ENCODE measurements around the gene AACS.
"Not testable (repeated sequence)": the region's sequence is repeated elsewhere in the genome, so short reads cannot be mapped to it uniquely, and the experiment has no call there.

AACS gene

GRCh38 chr12:125065021-125065918, at the start of gene AACS:
Gene AACS (plus strand): TSS chr12:125065435. CDS start chr12:125065585, 150 bp downstream.
- DNase-seq (ENCODE audit: low read depth in 3 of 3), result peak; percentile 61 to 68 (median 63)

GRCh38 chr12:125015680-125016310, 49.4 kb upstream of the AACS start:
- no peak for DNase-seq (ENCODE audit: low read depth in 3 of 3)

DNA sequence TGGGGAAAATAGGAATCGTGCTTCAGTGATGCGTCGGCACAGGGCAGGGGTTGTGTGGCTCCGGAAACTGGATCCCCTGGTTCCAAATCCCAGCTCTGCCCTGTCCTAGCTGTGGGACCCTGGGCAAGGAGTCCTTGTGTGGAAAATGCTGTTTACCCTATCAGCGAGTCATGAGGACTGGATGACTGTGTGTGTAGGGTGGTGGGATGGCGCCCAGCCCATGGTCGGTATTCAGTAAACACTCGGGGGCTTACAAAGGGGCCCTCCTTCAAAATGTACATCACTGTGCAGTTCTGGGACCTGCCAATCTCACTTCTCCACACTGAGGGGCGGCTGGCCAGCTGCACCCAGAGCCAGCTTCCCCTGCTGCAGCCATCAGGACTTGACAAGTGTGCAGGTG, 47.4 kb upstream of the AACS start:
- DNase-seq (ENCODE audit: low read depth in 3 of 3), result no peak

DNA sequence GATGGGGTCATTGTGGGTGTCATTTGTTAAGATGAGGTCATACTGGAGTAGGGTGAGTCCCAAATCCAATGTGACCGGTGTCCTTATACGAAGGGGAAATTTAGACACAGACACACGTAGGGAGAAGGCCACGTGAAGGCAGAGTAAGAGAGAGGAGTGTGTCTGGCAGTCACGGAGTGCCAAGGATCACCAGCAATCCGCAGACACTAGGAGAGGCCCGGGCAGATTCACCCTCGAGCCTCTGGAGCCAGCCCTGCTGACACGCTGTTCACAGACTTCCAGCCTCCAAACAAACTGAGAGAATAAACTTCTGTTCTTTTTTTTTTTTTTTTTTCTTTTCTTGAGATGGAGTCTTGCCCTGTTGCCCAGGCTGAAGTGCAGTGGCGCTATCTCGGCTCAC, 46.9 kb upstream of the AACS start:
- DNase-seq (ENCODE audit: low read depth in 3 of 3), result no peak

GRCh38 chr12:125021096-125021495, 44.1 kb upstream of the AACS start:
- no peak for DNase-seq (ENCODE audit: low read depth in 3 of 3)

DNA sequence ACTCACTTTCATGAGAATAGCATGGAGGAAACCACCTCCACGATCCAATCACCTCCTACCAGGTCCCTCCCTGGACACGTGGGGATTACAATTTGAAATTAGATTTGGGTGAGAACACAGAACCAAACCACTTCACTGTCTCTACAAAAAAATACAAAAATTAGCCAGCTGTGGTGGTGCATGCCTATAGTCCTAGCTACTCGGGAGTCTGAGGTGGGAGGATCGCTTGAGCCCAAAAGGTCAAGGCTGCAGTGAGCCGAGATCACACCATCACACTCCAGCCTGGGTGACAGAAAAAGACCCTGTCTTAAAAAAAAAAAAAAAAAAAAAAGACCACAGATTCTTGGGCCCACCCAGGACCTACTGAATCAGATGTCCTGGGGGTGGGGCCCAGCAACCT, 43.5 kb upstream of the AACS start:
- DNase-seq (ENCODE audit: low read depth in 3 of 3), result no peak

GRCh38 chr12:125023065-125023464, 42.2 kb upstream of the AACS start:
- DNase-seq (ENCODE audit: low read depth in 3 of 3), result no peak

DNA sequence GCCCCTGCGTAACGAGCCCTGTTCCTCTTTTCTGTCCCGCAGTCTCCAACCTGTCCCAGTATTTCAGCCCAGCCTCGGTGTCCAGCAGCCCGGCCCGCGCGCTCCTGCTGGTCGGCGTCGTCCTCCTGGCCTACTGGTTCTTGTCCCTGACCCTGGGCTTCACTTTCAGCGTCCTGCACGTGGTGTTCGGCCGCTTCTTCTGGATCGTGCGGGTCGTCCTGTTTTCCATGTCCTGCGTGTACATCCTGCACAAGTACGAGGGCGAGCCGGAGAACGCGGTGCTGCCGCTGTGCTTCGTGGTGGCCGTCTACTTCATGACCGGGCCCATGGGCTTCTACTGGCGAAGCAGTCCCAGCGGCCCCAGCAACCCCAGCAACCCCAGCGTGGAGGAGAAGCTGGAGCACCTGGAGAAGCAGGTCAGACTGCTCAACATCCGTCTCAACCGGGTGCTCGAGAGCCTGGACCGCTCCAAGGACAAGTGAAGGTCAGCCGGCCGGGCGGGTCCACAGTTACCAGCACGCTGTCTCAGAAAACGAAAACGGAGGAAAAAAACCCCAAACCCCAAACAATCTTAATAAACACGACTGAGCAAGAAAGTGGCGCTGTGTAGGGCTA, 40.2 kb upstream of the AACS start:
- DNase-seq (ENCODE audit: low read depth in 3 of 3), result no peak

GRCh38 chr12:125025606-125026235, 39.5 kb upstream of the AACS start:
- no peak for DNase-seq (ENCODE audit: low read depth in 3 of 3)

GRCh38 chr12:125028106-125028505, 37.1 kb upstream of the AACS start:
- DNase-seq (ENCODE audit: low read depth in 3 of 3), result no peak

GRCh38 chr12:125029761-125030358, 35.4 kb upstream of the AACS start:
- DNase-seq (ENCODE audit: low read depth in 3 of 3), result no peak

GRCh38 chr12:125031471-125031870, 33.8 kb upstream of the AACS start:
- DNase-seq (ENCODE audit: low read depth in 3 of 3), result not testable (repeated sequence)

GRCh38 chr12:125032466-125033152, 32.6 kb upstream of the AACS start:
- DNase-seq (ENCODE audit: low read depth in 3 of 3), result no peak

GRCh38 chr12:125033288-125033687, 31.9 kb upstream of the AACS start:
- DNase-seq (ENCODE audit: low read depth in 3 of 3), result no peak

- DNase-seq (ENCODE audit: low read depth in 3 of 3), result no peak
These were observed 26.1 kb upstream of the AACS start for GRCh38 chr12:125038976-125039625.

- no peak for DNase-seq (ENCODE audit: low read depth in 3 of 3)
These were observed 16.2 kb upstream of the AACS start for GRCh38 chr12:125049093-125049458.

DNA sequence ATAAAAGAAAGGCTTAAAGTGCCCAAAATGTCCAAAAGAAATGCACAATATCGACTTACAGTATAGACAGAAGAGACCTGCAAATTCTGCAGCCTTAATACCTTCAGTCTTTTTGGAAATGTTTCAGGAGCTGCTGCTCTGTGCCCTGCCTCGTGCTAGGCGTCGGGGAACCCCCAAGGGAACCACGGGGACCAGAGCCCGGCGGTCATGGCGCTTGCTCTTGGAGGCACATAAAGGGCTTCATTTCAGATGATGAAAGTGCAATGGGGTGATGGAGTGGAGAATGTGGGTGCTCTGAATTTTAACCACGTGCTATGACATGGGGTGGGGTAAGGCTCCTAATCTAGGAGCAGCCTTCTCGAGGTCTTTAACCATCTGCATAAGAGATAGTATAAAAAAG, 14.8 kb upstream of the AACS start:
- DNase-seq (ENCODE audit: low read depth in 3 of 3), result no peak

DNA sequence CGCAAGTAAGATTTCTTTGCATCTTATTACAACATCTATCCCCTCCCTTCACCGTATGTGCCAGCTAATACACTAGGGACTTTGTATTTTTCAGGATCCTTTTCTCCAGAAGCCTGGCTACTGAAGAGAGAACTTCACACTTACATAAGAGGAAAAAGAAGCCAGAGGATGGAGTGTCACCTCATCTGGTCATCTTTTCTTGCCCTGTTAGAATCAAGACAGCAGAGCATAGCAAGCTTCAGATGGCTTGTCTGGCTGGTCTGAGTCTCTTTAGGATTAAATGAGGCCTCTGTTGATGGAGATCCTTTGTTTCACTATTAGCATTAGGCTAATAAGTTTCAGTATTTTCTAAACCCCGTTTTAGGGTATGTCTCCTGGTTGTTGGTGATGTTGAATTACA, 14.4 kb upstream of the AACS start:
- DNase-seq (ENCODE audit: low read depth in 3 of 3), result no peak

GRCh38 chr12:125053821-125054220, 11.4 kb upstream of the AACS start:
- no peak for DNase-seq (ENCODE audit: low read depth in 3 of 3)

- DNase-seq (ENCODE audit: low read depth in 3 of 3), result no peak
These were observed 9.6 kb upstream of the AACS start for GRCh38 chr12:125055591-125055990.

DNA sequence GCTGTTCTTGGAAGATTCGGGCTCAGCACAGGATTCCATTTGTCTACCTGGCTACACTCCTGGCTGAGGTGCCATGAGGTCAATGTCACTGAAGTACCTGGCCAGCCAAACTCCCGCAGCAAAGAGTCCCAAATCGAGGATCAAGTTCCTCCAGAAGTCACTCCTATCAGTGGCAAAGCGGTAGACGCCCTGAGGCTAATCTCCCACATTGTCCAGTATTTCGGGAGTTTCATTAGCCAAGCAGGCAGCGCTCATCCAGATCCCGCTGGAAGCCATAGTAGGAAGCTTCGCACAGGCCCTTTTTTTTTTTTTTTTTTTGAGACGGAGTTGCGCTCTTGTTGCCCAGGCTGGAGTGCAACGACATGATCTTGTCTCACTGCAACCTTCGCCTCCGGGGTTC, 8.9 kb upstream of the AACS start:
- no peak for DNase-seq (ENCODE audit: low read depth in 3 of 3)
